MM.1S (cell line): ENCODE measurements around the gene CACNG4.

Experiments used
- CTCF ChIP-seq: fragments of 300-600 bp; sonication (generic); IDR thresholded peaks from 2 replicates; pipeline ENCODE4 v1.5.1; 2016; ENCODE audit warnings: antibody characterized with exemption, low read length, mixed read lengths
- EZH2 ChIP-seq: fragments of 300-600 bp; sonication (generic); optimal IDR thresholded peaks from 2 replicates; pipeline ENCODE3; 2017; ENCODE audit warnings: low read depth, mild to moderate bottlenecking, antibody characterized with exemption, low read length, mixed read lengths
- EZH2phosphoT487 ChIP-seq: fragments of 300-600 bp; sonication (generic); IDR thresholded peaks from 2 replicates; pipeline ENCODE4 v1.6.1; 2018; ENCODE audit warnings: antibody characterized with exemption, low read length

GRCh38 chr17:66971730-66972441 lies 7.4 kb downstream of the CACNG4 start:
- TF ChIP-seq CTCF (no peak), EZH2 (no peak), EZH2phosphoT487 (no peak)
